ENCODE data around the gene NAA25.
A peak's percentile ranks its signal among the peaks of the same experiment; 100 is the strongest.
"Not testable (repeated sequence)": the region's sequence is repeated elsewhere in the genome, so short reads cannot be mapped to it uniquely, and the experiment has no call there.

NAA25 gene

DNA sequence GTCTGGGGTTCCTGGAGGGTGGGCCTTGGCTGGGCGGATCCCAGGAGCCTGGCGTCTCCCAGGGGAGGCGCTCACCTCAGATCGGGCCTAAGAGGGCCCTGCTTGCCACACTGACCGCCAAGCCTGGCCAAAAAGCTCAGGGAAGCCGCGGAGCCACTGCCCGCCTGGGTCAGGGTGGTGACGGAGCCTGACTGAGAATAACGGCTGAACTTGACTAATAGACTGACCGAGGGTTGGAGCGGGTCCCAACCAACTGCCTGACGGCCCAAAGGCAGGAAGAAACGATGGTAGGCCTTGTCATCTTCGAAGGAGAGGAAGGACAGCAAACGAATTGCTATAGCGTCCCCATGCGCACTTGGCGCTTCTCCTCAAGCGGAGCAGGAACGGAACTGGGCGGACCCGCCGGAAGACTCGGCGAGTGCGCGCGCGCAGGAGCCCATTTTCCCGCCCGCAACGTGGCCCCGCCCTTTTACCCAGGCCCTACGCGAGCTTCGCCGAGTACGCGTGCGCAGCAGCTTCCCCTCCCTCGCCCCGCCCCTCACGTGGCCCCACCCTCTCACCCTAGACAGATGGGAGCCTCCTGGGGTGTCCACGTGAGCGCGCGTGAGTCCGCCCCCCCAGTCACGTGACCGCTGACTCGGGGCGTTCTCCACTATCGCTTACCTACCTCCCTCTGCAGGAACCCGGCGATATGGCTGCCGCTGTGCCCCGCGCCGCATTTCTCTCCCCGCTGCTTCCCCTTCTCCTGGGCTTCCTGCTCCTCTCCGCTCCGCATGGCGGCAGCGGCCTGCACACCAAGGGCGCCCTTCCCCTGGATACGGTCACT is 95.6 kb downstream of the NAA25 start, which contains the start of the genes ERP29 and TMEM116:
Gene ERP29 (plus strand): TSS at position 652 of the 826 bp plus-strand sequence. CDS start 40 bp downstream, at position 692.
Gene TMEM116 (minus strand): TSS at position 391 of the 826 bp plus-strand sequence. CDS start 7,895 bp downstream, outside the sequence.
- Histone ChIP-seq H2AFZ (ENCODE audit: low read depth, low read length, severe bottlenecking) (peak within 1 kb of the TSS; percentile 78), H3K9me3 (ENCODE audit: insufficient read depth, low read length) (no peaks in the 10 kb centered on the region), H3K9ac (ENCODE audit: low read length) (peak within 1 kb of the TSS; percentile 95), H3K9me2 (replicated peaks; ENCODE audit: insufficient read depth, low read length) (no peaks in the 10 kb centered on the region), H3K4me3 (ENCODE audit: insufficient read depth, low read length, poor library complexity, severe bottlenecking) (peak within 1 kb of the TSS; percentile 89), H3F3A (ENCODE audit: insufficient read depth) (peaks cover 28% of the 10 kb centered on the region), H3K27ac (ENCODE audit: low read depth, low read length) (peak within 1 kb of the TSS; percentile 95), H4K20me1 (ENCODE audit: low read depth, low read length) (peaks cover 15% of the 10 kb centered on the region; the same call in 1 of the 2 replicates), H3K79me2 (ENCODE audit: insufficient read depth, low read length) (peaks cover 71% of the 10 kb centered on the region), H3K27me3 (ENCODE audit: low read length) (no peaks in the 10 kb centered on the region), H3K4me2 (ENCODE audit: low read depth, low read length, poor library complexity, severe bottlenecking) (peak within 1 kb of the TSS; percentile 90), H3K36me3 (ENCODE audit: low read length) (peaks cover 12% of the 10 kb centered on the region)
- TF ChIP-seq, protein P1, sequence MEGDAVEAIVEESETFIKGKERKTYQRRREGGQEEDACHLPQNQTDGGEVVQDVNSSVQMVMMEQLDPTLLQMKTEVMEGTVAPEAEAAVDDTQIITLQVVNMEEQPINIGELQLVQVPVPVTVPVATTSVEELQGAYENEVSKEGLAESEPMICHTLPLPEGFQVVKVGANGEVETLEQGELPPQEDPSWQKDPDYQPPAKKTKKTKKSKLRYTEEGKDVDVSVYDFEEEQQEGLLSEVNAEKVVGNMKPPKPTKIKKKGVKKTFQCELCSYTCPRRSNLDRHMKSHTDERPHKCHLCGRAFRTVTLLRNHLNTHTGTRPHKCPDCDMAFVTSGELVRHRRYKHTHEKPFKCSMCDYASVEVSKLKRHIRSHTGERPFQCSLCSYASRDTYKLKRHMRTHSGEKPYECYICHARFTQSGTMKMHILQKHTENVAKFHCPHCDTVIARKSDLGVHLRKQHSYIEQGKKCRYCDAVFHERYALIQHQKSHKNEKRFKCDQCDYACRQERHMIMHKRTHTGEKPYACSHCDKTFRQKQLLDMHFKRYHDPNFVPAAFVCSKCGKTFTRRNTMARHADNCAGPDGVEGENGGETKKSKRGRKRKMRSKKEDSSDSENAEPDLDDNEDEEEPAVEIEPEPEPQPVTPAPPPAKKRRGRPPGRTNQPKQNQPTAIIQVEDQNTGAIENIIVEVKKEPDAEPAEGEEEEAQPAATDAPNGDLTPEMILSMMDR (IDR thresholded peaks at IDR 0.05; ENCODE audit: insufficient read depth, low read length, poor library complexity, severe bottlenecking), result peak; percentile 9
- TF ChIP-seq EZH2phosphoT487 (conservative IDR thresholded peaks at IDR 0.05; ENCODE audit: low read length), result no peak

DNA sequence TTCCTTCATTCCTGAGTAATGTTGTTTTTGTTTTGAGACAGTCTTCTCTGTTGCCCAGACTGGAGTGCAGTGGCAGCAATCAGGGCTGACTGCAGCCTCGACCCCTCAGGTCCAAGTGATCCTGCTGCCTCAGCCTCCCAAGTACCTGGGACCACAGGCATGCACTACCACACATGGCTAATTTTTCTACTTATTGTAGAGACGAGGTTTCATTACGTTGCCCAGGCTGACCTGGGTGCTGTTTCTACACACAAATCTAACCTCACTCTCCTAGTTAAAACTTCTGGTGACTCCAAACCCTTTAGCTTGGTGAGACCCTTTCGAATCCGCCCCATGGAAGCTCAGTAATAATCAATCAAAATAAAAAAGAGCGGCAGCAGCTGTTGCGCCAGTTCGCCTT is 96.9 kb downstream of the NAA25 start:
- H3K4me3 ChIP-seq (ENCODE audit: insufficient read depth, low read length, poor library complexity, severe bottlenecking), result peak overlapping the region; percentile 72

DNA sequence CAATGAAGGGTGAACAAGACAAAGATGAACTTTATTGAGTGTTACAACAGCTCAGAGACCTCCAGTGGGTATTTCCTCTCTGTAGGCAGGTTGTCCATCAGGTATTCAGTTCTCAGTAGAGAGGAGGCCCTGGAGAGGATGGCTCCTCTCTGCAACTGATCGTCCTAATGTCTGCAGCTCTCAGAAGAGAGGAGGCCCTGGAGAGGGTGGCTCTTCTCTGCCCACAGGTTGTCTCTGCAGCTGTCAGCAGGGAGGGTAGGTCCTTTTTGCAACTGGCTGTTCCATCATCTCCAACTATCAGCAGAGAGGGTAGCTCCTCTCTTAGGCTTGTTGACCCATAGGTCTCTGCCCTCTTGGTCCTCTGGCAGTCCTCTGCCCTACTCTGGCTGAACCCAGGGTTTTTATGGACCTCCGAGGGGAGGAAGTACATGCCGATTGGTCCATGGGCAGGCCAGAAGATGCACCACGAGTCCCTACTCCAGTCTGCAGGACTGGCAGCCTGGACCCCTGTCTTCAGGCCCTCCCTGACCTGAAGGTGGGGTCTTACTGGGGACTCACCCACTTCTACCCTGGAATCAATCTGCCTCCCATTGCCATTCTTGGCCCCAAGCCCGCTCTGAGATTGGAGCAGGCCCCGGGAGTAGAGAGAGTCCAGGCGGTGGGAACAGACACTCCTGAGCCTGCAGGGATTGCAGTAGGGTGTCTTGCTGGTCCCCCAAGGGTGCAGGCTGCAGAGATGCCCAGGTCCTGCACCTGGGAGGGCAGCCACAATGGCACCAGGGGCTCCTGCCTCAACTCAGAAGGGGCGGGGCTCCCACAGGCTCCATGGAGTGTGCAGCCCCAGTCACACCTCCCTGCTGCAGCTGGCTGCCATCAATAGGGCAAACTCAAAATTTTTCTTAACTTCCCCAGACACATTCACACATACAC is 97.9 kb downstream of the NAA25 start:
- no peaks in the 10 kb centered on the region for H3K9me3 ChIP-seq (ENCODE audit: insufficient read depth, low read length)
- no peak overlapping the region for H3K4me3 ChIP-seq (ENCODE audit: insufficient read depth, low read length, poor library complexity, severe bottlenecking)
- peak overlapping the region; percentile 63 for H3K4me2 ChIP-seq (ENCODE audit: low read depth, low read length, poor library complexity, severe bottlenecking)

More for the DNA sequence above, 96.9 kb downstream of the NAA25 start:
- peaks cover 12% of the 10 kb centered on the region for H3K36me3 ChIP-seq (ENCODE audit: low read length)
- peaks cover 12% of the 10 kb centered on the region; the same call in 1 of the 2 replicates for H4K20me1 ChIP-seq (ENCODE audit: low read depth, low read length)
- no peaks in the 10 kb centered on the region for H3K27me3 ChIP-seq (ENCODE audit: low read length)
- peak overlapping the region; percentile 95 for H3K9ac ChIP-seq (ENCODE audit: low read length)
- peak overlapping the region; percentile 82 for H3K27ac ChIP-seq (ENCODE audit: low read depth, low read length)
- H3F3A ChIP-seq (ENCODE audit: insufficient read depth), result peaks cover 27% of the 10 kb centered on the region
- H3K9me2 ChIP-seq (replicated peaks; ENCODE audit: insufficient read depth, low read length), result no peaks in the 10 kb centered on the region
- H3K4me2 ChIP-seq (ENCODE audit: low read depth, low read length, poor library complexity, severe bottlenecking), result peak overlapping the region; percentile 63
- no peaks in the 10 kb centered on the region for H3K9me3 ChIP-seq (ENCODE audit: insufficient read depth, low read length)
- TF ChIP-seq EZH2phosphoT487 (conservative IDR thresholded peaks at IDR 0.05; ENCODE audit: low read length), result no peak
- TF ChIP-seq, protein P1 (IDR thresholded peaks at IDR 0.05; ENCODE audit: insufficient read depth, low read length, poor library complexity, severe bottlenecking), result no peak
- H2AFZ ChIP-seq (ENCODE audit: low read depth, low read length, severe bottlenecking), result no peak overlapping the region
- peaks cover 58% of the 10 kb centered on the region for H3K79me2 ChIP-seq (ENCODE audit: insufficient read depth, low read length)

DNA sequence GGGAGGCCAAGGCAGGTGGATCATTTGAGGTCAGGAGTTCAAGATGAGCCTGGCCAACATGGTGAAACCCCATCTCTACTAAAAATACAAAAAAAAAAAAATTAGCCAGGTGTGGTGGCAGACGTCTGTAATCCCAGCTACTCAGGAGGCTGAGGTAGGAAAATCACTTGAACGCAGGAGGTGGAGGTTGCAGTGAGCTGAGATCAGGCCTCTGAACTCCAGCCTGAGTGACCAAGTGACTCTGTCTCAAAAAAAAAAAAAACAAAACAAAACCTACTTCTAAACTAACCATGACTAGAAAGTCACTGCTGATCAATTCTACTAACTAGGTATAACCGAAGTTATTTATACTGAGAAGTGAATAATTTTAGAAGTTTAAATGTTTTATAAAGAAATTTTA is 99.0 kb downstream of the NAA25 start:
- H4K20me1 ChIP-seq (ENCODE audit: low read depth, low read length); H3K27me3 ChIP-seq (ENCODE audit: low read length); H2AFZ ChIP-seq (ENCODE audit: low read depth, low read length, severe bottlenecking); H3K9me3 ChIP-seq (ENCODE audit: insufficient read depth, low read length); H3K36me3 ChIP-seq (ENCODE audit: low read length); H3K4me3 ChIP-seq (ENCODE audit: insufficient read depth, low read length, poor library complexity, severe bottlenecking); H3K4me2 ChIP-seq (ENCODE audit: low read depth, low read length, poor library complexity, severe bottlenecking); H3K9ac ChIP-seq (ENCODE audit: low read length); H3K9me2 ChIP-seq (replicated peaks; ENCODE audit: insufficient read depth, low read length); H3K27ac ChIP-seq (ENCODE audit: low read depth, low read length): not testable (repeated sequence)
- peaks cover 38% of the 10 kb centered on the region for H3K79me2 ChIP-seq (ENCODE audit: insufficient read depth, low read length)
- H3F3A ChIP-seq (ENCODE audit: insufficient read depth), result peaks cover 21% of the 10 kb centered on the region

More for the DNA sequence above, 97.9 kb downstream of the NAA25 start:
- peaks cover 48% of the 10 kb centered on the region for H3K79me2 ChIP-seq (ENCODE audit: insufficient read depth, low read length)
- no peak overlapping the region for H3K27ac ChIP-seq (ENCODE audit: low read depth, low read length)
- H3K27me3 ChIP-seq (ENCODE audit: low read length), result no peaks in the 10 kb centered on the region
- H2AFZ ChIP-seq (ENCODE audit: low read depth, low read length, severe bottlenecking), result no peak overlapping the region
- TF ChIP-seq, protein P1 (IDR thresholded peaks at IDR 0.05; ENCODE audit: insufficient read depth, low read length, poor library complexity, severe bottlenecking), result no peak
- no peak for TF ChIP-seq EZH2phosphoT487 (conservative IDR thresholded peaks at IDR 0.05; ENCODE audit: low read length)
- peaks cover 5% of the 10 kb centered on the region; the same call in 1 of the 2 replicates for H4K20me1 ChIP-seq (ENCODE audit: low read depth, low read length)
- peaks cover 22% of the 10 kb centered on the region for H3F3A ChIP-seq (ENCODE audit: insufficient read depth)
- no peaks in the 10 kb centered on the region for H3K9me2 ChIP-seq (replicated peaks; ENCODE audit: insufficient read depth, low read length)
- H3K9ac ChIP-seq (ENCODE audit: low read length), result 0 out of 2 replicates have a peak overlapping the region, but pooled peaks have one; percentile 95
- peaks cover 4% of the 10 kb centered on the region for H3K36me3 ChIP-seq (ENCODE audit: low read length)
